Hepatocyte (in vitro differentiated cells): ENCODE results near the gene XBP1. TPM values are rescaled to one million over a fixed set of nuclear protein-coding genes. Genes with fewer than 3 reads are reported as not detected.

Experiments
- DNase-seq: peaks from one replicate; pipeline ENCODE4 v3.0.0-alpha.2; 2016; ENCODE audit warnings: low spot score
- H2AFZ ChIP-seq: fragments of 200-600 bp; sonication (generic); 2 replicates; pipeline ENCODE4 v1.6.0; 2016; ENCODE audit warnings: antibody characterized with exemption, mild to moderate bottlenecking
- H3K27ac ChIP-seq: fragments of 200-600 bp; sonication (generic); 2 replicates; pipeline ENCODE4 v1.5.1; 2016; ENCODE audit warnings: mild to moderate bottlenecking
- H3K27me3 ChIP-seq: fragments of 200-600 bp; sonication (generic); 2 replicates; pipeline ENCODE4 v1.6.1; 2016
- H3K36me3 ChIP-seq: fragments of 200-600 bp; sonication (generic); replicated peaks from 2 replicates; pipeline ENCODE4 v1.5.1; 2016; ENCODE audit warnings: low read depth; ENCODE audit not compliant: insufficient read depth
- H3K4me1 ChIP-seq: fragments of 200-600 bp; sonication (generic); 2 replicates; pipeline ENCODE4 v1.5.1; 2016; ENCODE audit warnings: mild to moderate bottlenecking, moderate library complexity; ENCODE audit not compliant: insufficient read depth
- H3K4me2 ChIP-seq: fragments of 200-600 bp; sonication (generic); 2 replicates; pipeline ENCODE4 v1.6.0; 2016
- H3K4me3 ChIP-seq: fragments of 200-600 bp; sonication (generic); 2 replicates; pipeline ENCODE4 v1.5.1; 2016; ENCODE audit warnings: mild to moderate bottlenecking
- H3K79me2 ChIP-seq: fragments of 200-600 bp; sonication (generic); 2 replicates; pipeline ENCODE4 v1.6.0; 2017; ENCODE audit warnings: mild to moderate bottlenecking
- H3K9me2 ChIP-seq: fragments of 200-600 bp; sonication (generic); replicated peaks from 2 replicates; pipeline ENCODE4 v1.6.0; 2017; ENCODE audit warnings: mild to moderate bottlenecking; ENCODE audit not compliant: insufficient read depth
- H3K9me3 ChIP-seq: fragments of 200-600 bp; sonication (generic); 2 replicates; pipeline ENCODE4 v1.5.1; 2016; ENCODE audit warnings: low read depth, mild to moderate bottlenecking
- H4K20me1 ChIP-seq: fragments of 200-600 bp; sonication (generic); 2 replicates; pipeline ENCODE4 v1.6.0; 2016; ENCODE audit warnings: mild to moderate bottlenecking; ENCODE audit not compliant: insufficient read depth, poor library complexity, severe bottlenecking
- CTCF ChIP-seq: fragments of 200-600 bp; sonication (generic); IDR thresholded peaks from 2 replicates; pipeline ENCODE4 v1.5.1; 2016; ENCODE audit warnings: antibody characterized with exemption, mild to moderate bottlenecking; ENCODE audit not compliant: poor library complexity
- EZH2 ChIP-seq: fragments of 200-600 bp; sonication (generic); IDR thresholded peaks from 2 replicates; pipeline ENCODE4 v1.6.1; 2016; ENCODE audit warnings: antibody characterized with exemption, mild to moderate bottlenecking, borderline replicate concordance
- EZH2phosphoT487 ChIP-seq: fragments of 200-600 bp; sonication (generic); IDR thresholded peaks from one replicate; pipeline ENCODE4 v1.6.1; 2018; ENCODE audit warnings: antibody characterized with exemption, mild to moderate bottlenecking, low read depth, moderate library complexity; ENCODE audit not compliant: unreplicated experiment, severe bottlenecking
- WGBS: methylation state at CpG from one replicate; pipeline ENCODE4 v1.1.6; 2016; ENCODE audit warnings: low lambda C conversion rate; ENCODE audit errors: missing lambda C conversion rate; 5-methylcytosine and 5-hydroxymethylcytosine counted together
- polyA plus RNA-seq: library from polyadenylated mRNA; unstranded; fragments of >200 nt; fragmentation: Nextera tagmentation; extraction: Ambion mirVana; gene quantifications from 2 replicates; pipeline ENCODE4 v1.2.1, GENCODE V29; 2016
- total RNA-seq: library from RNA; depleted of rRNA; stranded (reverse); fragments of >200 nt; gene quantifications from 2 replicates; pipeline ENCODE4 v1.2.3, GENCODE V29; 2014

XBP1 gene
- total and polyA plus RNA-seq, 2 experiments from 2014 or later, result 351 to 376 TPM

- H3K27ac ChIP-seq, result peak overlapping the region; percentile 56
- no peak overlapping the region for H3K4me2 ChIP-seq
Measured at GRCh38 chr22:28815111-28815510, 14.7 kb upstream of the XBP1 start.

GRCh38 chr22:28813772-28814518 lies 13.6 kb upstream of the XBP1 start:
- 65% methylated on average over 2 of the region's 2 CpGs for WGBS
- no peak for TF ChIP-seq CTCF
- no peak for TF ChIP-seq EZH2
- TF ChIP-seq EZH2phosphoT487, result no peak
- Histone ChIP-seq H4K20me1 (no peaks in the 10 kb centered on the region), H3K4me1 (peaks cover 41% of the 10 kb centered on the region), H3K27me3 (no peaks in the 10 kb centered on the region), H3K9me2 (no peaks in the 10 kb centered on the region), H3K4me2 (peak overlapping the region; percentile 7), H3K79me2 (no peaks in the 10 kb centered on the region), H3K27ac (peak overlapping the region; percentile 56), H3K9me3 (no peaks in the 10 kb centered on the region), H3K36me3 (no peaks in the 10 kb centered on the region), H2AFZ (no peak overlapping the region), H3K4me3 (no peak overlapping the region)
- peak; percentile 65 for DNase-seq

More at GRCh38 chr22:28815111-28815510, 14.7 kb upstream of the XBP1 start:
- Histone ChIP-seq H4K20me1 (no peaks in the 10 kb centered on the region), H3K4me1 (peaks cover 50% of the 10 kb centered on the region), H2AFZ (no peak overlapping the region), H3K9me3 (no peaks in the 10 kb centered on the region), H3K79me2 (no peaks in the 10 kb centered on the region), H3K27me3 (no peaks in the 10 kb centered on the region), H3K4me3 (no peak overlapping the region), H3K36me3 (no peaks in the 10 kb centered on the region), H3K9me2 (no peaks in the 10 kb centered on the region)
- TF ChIP-seq EZH2phosphoT487, result no peak
- TF ChIP-seq CTCF, result no peak
- TF ChIP-seq EZH2, result no peak
- DNase-seq, result no peak
- 77% methylated on average over 6 of the region's 6 CpGs for WGBS

- 66% methylated on average over 5 of the region's 5 CpGs for WGBS
- H3K36me3 ChIP-seq, result no peaks in the 10 kb centered on the region
- H3K4me2 ChIP-seq, result no peak overlapping the region
- TF ChIP-seq EZH2 (no peak), EZH2phosphoT487 (no peak), CTCF (no peak)
- H2AFZ ChIP-seq, result no peak overlapping the region
- H3K4me1 ChIP-seq, result peaks cover 28% of the 10 kb centered on the region
- H3K79me2 ChIP-seq, result peaks cover 2% of the 10 kb centered on the region
- H3K4me3 ChIP-seq, result no peak overlapping the region
- no peaks in the 10 kb centered on the region for H4K20me1 ChIP-seq
- no peak for DNase-seq
- H3K9me2 ChIP-seq, result no peaks in the 10 kb centered on the region
- no peaks in the 10 kb centered on the region for H3K27me3 ChIP-seq
- no peaks in the 10 kb centered on the region for H3K9me3 ChIP-seq
- peak overlapping the region; percentile 56 for H3K27ac ChIP-seq
Measured at GRCh38 chr22:28812516-28812915, 12.1 kb upstream of the XBP1 start.
